Measurements from ENCODE around the gene VPS37C.
"Not testable (repeated sequence)": the region's sequence is repeated elsewhere in the genome, so short reads cannot be mapped to it uniquely, and the experiment has no call there.

The VPS37C gene

DNA sequence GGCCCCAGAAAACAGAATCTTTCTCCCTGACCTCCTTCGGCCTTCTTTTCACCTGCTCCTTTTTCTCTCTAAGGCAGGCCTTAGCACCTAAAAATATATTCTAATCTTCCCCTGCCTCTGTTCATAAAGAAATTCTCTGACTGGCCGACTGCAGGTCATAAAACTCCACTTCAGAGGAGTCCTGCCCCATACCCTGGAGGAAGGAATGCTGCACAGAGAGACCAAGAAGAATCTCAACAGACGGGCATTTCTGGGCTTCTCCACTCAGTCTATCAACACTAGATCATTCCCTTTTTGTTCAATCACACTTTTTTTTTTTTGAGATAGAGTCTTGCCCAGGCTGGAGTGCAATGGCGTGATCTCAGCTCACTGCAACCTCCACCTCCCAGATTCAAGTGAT, 22.4 kb upstream of the VPS37C start:
- Histone ChIP-seq H3K4me1 (ENCODE audit: insufficient read depth, poor library complexity, severe bottlenecking) (no peaks in the 10 kb centered on the region), H3K4me3 (ENCODE audit: severe bottlenecking) (no peak overlapping the region), H3K27me3 (ENCODE audit: insufficient read depth, poor library complexity, severe bottlenecking) (no peaks in the 10 kb centered on the region), H3K36me3 (ENCODE audit: low read depth) (no peaks in the 10 kb centered on the region), H3K27ac (ENCODE audit: poor library complexity, severe bottlenecking) (no peak overlapping the region), H3K9me3 (ENCODE audit: severe bottlenecking) (no peaks in the 10 kb centered on the region)
- ATAC-seq (ENCODE audit: low read depth) = no peak
- TF ChIP-seq, protein P1, sequence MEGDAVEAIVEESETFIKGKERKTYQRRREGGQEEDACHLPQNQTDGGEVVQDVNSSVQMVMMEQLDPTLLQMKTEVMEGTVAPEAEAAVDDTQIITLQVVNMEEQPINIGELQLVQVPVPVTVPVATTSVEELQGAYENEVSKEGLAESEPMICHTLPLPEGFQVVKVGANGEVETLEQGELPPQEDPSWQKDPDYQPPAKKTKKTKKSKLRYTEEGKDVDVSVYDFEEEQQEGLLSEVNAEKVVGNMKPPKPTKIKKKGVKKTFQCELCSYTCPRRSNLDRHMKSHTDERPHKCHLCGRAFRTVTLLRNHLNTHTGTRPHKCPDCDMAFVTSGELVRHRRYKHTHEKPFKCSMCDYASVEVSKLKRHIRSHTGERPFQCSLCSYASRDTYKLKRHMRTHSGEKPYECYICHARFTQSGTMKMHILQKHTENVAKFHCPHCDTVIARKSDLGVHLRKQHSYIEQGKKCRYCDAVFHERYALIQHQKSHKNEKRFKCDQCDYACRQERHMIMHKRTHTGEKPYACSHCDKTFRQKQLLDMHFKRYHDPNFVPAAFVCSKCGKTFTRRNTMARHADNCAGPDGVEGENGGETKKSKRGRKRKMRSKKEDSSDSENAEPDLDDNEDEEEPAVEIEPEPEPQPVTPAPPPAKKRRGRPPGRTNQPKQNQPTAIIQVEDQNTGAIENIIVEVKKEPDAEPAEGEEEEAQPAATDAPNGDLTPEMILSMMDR (IDR thresholded peaks at IDR 0.05; ENCODE audit: poor library complexity, severe bottlenecking) = no peak
- DNase-seq (ENCODE audit: low spot score) = no peak

DNA sequence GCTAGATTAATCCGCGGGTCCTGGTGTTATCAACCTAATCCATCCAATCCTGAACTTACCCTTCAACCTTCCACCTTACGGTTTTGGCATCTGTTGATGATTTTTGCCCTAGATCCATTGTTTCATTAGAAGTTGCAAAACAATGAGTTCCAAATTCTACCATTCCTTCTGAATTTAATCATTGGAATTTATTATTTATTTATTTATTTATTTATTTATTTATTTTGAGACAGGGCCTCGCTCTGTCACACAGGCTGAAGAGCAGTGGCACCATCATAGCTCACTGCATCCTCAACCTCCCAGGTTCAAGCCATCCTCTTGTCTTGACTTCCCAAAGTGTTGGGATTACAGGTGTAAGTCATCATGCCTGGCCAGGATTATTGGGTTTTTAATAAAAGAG, 20.3 kb upstream of the VPS37C start:
- Histone ChIP-seq H3K27ac (ENCODE audit: poor library complexity, severe bottlenecking) (no peak overlapping the region), H3K36me3 (ENCODE audit: low read depth) (no peaks in the 10 kb centered on the region), H3K4me3 (ENCODE audit: severe bottlenecking) (no peak overlapping the region), H3K27me3 (ENCODE audit: insufficient read depth, poor library complexity, severe bottlenecking) (no peaks in the 10 kb centered on the region), H3K4me1 (ENCODE audit: insufficient read depth, poor library complexity, severe bottlenecking) (no peaks in the 10 kb centered on the region), H3K9me3 (ENCODE audit: severe bottlenecking) (no peaks in the 10 kb centered on the region)
- TF ChIP-seq, protein P1 (IDR thresholded peaks at IDR 0.05; ENCODE audit: poor library complexity, severe bottlenecking) = no peak
- no peak for DNase-seq (ENCODE audit: low spot score)
- ATAC-seq (ENCODE audit: low read depth) = no peak

DNA sequence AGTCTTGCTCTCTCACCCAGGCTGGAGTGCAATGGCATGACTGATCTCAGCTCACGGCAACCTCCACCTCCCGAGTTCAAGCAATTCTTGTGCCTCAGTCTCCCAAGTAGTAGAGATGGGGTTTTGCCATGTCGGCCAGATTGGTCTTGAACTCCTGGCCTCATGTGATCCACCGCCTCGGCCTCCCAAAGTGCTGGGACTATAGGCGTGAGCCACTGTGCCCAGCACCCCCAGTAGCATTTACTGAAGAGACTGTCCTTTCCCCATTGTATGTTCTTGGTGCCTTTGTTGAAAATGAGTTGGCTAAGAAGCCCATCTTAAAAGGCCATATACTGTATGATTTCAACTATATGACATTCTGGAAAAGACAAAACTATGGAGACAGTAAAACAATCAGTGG, 19.0 kb upstream of the VPS37C start:
- H3K27me3 ChIP-seq (ENCODE audit: insufficient read depth, poor library complexity, severe bottlenecking); H3K4me1 ChIP-seq (ENCODE audit: insufficient read depth, poor library complexity, severe bottlenecking); DNase-seq (ENCODE audit: low spot score); H3K4me3 ChIP-seq (ENCODE audit: severe bottlenecking); ATAC-seq (ENCODE audit: low read depth); H3K36me3 ChIP-seq (ENCODE audit: low read depth); H3K9me3 ChIP-seq (ENCODE audit: severe bottlenecking); H3K27ac ChIP-seq (ENCODE audit: poor library complexity, severe bottlenecking): not testable (repeated sequence)

DNA sequence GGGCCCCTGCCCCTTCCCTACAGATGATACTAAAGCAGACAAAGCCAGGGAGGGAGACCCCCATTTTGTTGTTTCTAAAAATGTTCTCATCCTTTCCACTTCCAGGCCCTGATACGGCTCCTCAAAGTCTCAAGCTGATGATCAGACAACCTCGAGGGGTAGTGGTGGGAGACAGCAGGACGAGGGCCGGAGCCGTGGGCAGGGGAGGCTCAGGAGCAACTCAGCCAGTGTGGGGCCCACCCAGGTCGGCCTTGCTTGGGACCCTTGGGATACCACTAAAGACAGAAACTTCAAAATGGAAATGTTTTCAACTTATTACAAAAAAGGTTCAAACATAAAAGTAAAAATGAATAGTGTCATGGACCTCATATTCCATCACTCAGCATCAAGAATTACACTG, 15.2 kb upstream of the VPS37C start:
- Histone ChIP-seq H3K4me3 (ENCODE audit: severe bottlenecking) (no peak overlapping the region), H3K4me1 (ENCODE audit: insufficient read depth, poor library complexity, severe bottlenecking) (no peaks in the 10 kb centered on the region), H3K9me3 (ENCODE audit: severe bottlenecking) (no peaks in the 10 kb centered on the region), H3K27ac (ENCODE audit: poor library complexity, severe bottlenecking) (no peak overlapping the region), H3K27me3 (ENCODE audit: insufficient read depth, poor library complexity, severe bottlenecking) (no peaks in the 10 kb centered on the region), H3K36me3 (ENCODE audit: low read depth) (no peaks in the 10 kb centered on the region)
- ATAC-seq (ENCODE audit: low read depth) = no peak
- DNase-seq (ENCODE audit: low spot score) = no peak
- TF ChIP-seq, protein P1 (IDR thresholded peaks at IDR 0.05; ENCODE audit: poor library complexity, severe bottlenecking) = no peak

DNA sequence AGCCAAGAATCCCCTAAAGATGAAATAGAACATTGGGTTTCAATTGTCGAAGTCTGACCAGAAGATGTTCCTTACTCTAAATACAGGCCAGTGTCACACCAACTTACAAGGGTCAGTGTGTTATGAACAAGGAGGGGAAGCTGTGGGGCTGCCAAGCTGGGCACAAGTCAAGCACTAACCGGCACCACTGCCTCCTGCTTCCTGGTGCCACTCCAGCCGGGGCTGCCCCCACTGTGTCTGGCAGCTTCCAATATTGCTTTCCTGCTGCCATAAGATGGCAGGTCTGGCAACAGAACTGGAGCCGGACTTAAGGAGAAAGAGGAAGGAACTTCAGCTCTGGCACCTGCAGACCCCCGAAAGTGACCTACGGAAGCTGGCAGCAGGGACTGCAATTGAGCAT, 13.7 kb upstream of the VPS37C start:
- Histone ChIP-seq H3K9me3 (ENCODE audit: severe bottlenecking) (no peaks in the 10 kb centered on the region), H3K4me3 (ENCODE audit: severe bottlenecking) (no peak overlapping the region), H3K36me3 (ENCODE audit: low read depth) (no peaks in the 10 kb centered on the region), H3K4me1 (ENCODE audit: insufficient read depth, poor library complexity, severe bottlenecking) (no peaks in the 10 kb centered on the region), H3K27ac (ENCODE audit: poor library complexity, severe bottlenecking) (no peak overlapping the region), H3K27me3 (ENCODE audit: insufficient read depth, poor library complexity, severe bottlenecking) (no peaks in the 10 kb centered on the region)
- ATAC-seq (ENCODE audit: low read depth) (no peak), DNase-seq (ENCODE audit: low spot score) (no peak)
- TF ChIP-seq, protein P1 (IDR thresholded peaks at IDR 0.05; ENCODE audit: poor library complexity, severe bottlenecking) = no peak

Data from RWPE2 (cell line).